ENCODE measurements around the gene TSG101. TPM values are rescaled to one million over a fixed set of nuclear protein-coding genes. Genes with fewer than 3 reads are reported as not detected.

Gene TSG101
- polyA plus RNA-seq, 3 donors = 33.9 to 49.2 (median 43.5) TPM

GRCh38 chr11:18452927-18453326 is 73.8 kb downstream of the TSG101 start:
- H3K27ac ChIP-seq (ENCODE audit: low read depth, low read length) = no peak overlapping the region
- 62 to 88% (median 87%) methylated on average over 2 of the region's 2 CpGs for WGBS, 3 donors

GRCh38 chr11:18449251-18449650 is 77.5 kb downstream of the TSG101 start:
- H3K27ac ChIP-seq (ENCODE audit: low read depth, low read length) = no peak overlapping the region
- 80 to 93% (median 81%) methylated on average over 3 of the region's 3 CpGs for WGBS, 3 donors

GRCh38 chr11:18438691-18439090 is 88.1 kb downstream of the TSG101 start:
- WGBS, 3 donors = 55 to 86% (median 82%) methylated on average over 2 of the region's 2 CpGs
- H3K27ac ChIP-seq (ENCODE audit: low read depth, low read length) = no peak overlapping the region

Other genes starting within 250 kb of the TSG101 start
- gene HPS5, start 204.8 kb downstream of the TSG101 start, polyA plus RNA-seq = 10 to 100 TPM in 2 of 3 donors, 1 to 10 TPM in 1; 3.8 to 11.0 (median 10.2) TPM
- gene GTF2H1, start 204.4 kb downstream of the TSG101 start, polyA plus RNA-seq = 10 to 100 TPM; 16.0 to 43.5 (median 29.3) TPM
- 100 to 1,000 TPM; 206 to 989 (median 582) TPM for gene LDHA, start 132.4 kb downstream of the TSG101 start, polyA plus RNA-seq
- gene LDHC, start 114.6 kb downstream of the TSG101 start, polyA plus RNA-seq = 1 to 10 TPM in 2 of 3 donors, not detected in 1; 1.0 to 1.6 TPM
- gene LDHAL6A, start 71.1 kb downstream of the TSG101 start, polyA plus RNA-seq = not detected
- 10 to 100 TPM in 2 of 3 donors, 1 to 10 TPM in 1; 4.1 to 10.3 (median 10.1) TPM for gene UEVLD, start 61.8 kb upstream of the TSG101 start, polyA plus RNA-seq
- gene MISFA, start 72.8 kb upstream of the TSG101 start, polyA plus RNA-seq = 1 to 10 TPM in 2 of 3 donors, under 1 TPM in 1; 0.90 to 2.8 (median 1.1) TPM
- 10 to 100 TPM in 1 of 3 donors, 1 to 10 TPM in 2; 4.0 to 12.4 (median 7.6) TPM for gene SPTY2D1, start 107.4 kb upstream of the TSG101 start, polyA plus RNA-seq
- gene TMEM86A, start 171.8 kb upstream of the TSG101 start, polyA plus RNA-seq = 1 to 10 TPM; 1.2 to 2.5 (median 1.5) TPM
- gene IGSF22, start 199.2 kb upstream of the TSG101 start, polyA plus RNA-seq = under 1 TPM; 0.11 to 0.30 (median 0.27) TPM

All from adipose tissue (tissue), 3 donors.